ENCODE data around the gene THUMPD1. TPM values are rescaled to one million over a fixed set of nuclear protein-coding genes. Genes with fewer than 3 reads are reported as not detected.

The THUMPD1 gene
- total and polyA plus RNA-seq, 2 of the 4 experiments (the other 2 are of a cell fraction) = 34.5 to 109 TPM

DNA sequence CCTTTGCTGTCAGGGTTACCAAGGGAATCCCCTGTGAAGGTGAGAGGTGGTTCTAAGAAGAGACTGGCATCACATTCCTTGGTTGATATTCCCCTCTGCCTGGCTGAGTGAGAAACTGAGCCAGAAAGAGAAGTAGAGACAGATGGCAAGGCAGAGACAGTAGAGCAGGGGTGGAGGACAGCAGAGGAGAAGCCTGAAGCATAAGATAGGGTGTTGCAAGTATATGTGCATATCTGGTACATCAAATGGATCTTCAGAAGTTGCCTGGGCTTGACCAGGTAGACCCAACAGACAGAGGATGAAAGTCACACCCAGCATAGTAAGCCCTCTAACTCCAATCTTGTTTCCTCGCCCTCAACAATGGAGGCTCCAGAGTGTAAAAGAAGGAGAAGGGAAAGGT is 7.9 kb upstream of the THUMPD1 start:
- no peak overlapping the region for H3K23ac ChIP-seq (ENCODE audit: low read depth, low read length)
- H2BK15ac ChIP-seq (ENCODE audit: low read depth, low read length) = no peak overlapping the region
- H2BK20ac ChIP-seq (ENCODE audit: low read depth, low read length) = no peak overlapping the region
- BruUV-seq (replicated peaks) = no TSS peak
- WGBS, 2 experiments (ENCODE audit: extremely low coverage in 2 of 2, insufficient read length in 1 of 2) = no CpG with 5 or more reads among the region's 1 CpG
- H2AFZ ChIP-seq (replicated peaks; ENCODE audit: low read length, poor library complexity) = no peak overlapping the region
- H3K9me3 ChIP-seq (ENCODE audit: control insufficient read depth, insufficient read depth, low read length) = no peaks in the 10 kb centered on the region
- dilution Hi-C loops (cut with HindIII; ENCODE audit: low sequenced_read_pairs, unreplicated experiment) (no loop called here), in situ Hi-C loops (cut with MboI; ENCODE audit: low sequenced_read_pairs) (no loop called here), intact Hi-C loops (cut with micrococcal nuclease) (no loop called here)
- no peak overlapping the region for H4K8ac ChIP-seq (ENCODE audit: low read depth in 2 of 2, low read length in 2 of 2)
- H3K18ac ChIP-seq (ENCODE audit: low read depth, low read length) = no peak overlapping the region
- no peak overlapping the region for H2AK5ac ChIP-seq (ENCODE audit: low read depth, low read length)
- no peak overlapping the region for H3K9ac ChIP-seq (ENCODE audit: low read depth, low read length)
- ATAC-seq (ENCODE audit: low read depth) (no peak), DNase-seq (no peak)
- H3K36me3 ChIP-seq (ENCODE audit: control insufficient read depth, insufficient read depth, low read length) = no peaks in the 10 kb centered on the region
- TF ChIP-seq, protein P1, sequence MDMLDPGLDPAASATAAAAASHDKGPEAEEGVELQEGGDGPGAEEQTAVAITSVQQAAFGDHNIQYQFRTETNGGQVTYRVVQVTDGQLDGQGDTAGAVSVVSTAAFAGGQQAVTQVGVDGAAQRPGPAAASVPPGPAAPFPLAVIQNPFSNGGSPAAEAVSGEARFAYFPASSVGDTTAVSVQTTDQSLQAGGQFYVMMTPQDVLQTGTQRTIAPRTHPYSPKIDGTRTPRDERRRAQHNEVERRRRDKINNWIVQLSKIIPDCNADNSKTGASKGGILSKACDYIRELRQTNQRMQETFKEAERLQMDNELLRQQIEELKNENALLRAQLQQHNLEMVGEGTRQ (IDR thresholded peaks at IDR 0.05; ENCODE audit: low read depth, low read length) = no peak
- no peak for TF ChIP-seq RAD21 (IDR thresholded peaks at IDR 0.05; ENCODE audit: low read length)
- no peak for TF ChIP-seq CHD1 (IDR thresholded peaks at IDR 0.05; ENCODE audit: low read depth, low read length)
- TF ChIP-seq NFE2L2 (IDR thresholded peaks at IDR 0.05; ENCODE audit: low read depth, low read length) = no peak
- TF ChIP-seq, protein P2, sequence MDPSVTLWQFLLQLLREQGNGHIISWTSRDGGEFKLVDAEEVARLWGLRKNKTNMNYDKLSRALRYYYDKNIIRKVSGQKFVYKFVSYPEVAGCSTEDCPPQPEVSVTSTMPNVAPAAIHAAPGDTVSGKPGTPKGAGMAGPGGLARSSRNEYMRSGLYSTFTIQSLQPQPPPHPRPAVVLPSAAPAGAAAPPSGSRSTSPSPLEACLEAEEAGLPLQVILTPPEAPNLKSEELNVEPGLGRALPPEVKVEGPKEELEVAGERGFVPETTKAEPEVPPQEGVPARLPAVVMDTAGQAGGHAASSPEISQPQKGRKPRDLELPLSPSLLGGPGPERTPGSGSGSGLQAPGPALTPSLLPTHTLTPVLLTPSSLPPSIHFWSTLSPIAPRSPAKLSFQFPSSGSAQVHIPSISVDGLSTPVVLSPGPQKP (IDR thresholded peaks at IDR 0.05; ENCODE audit: borderline replicate concordance, low read depth, low read length) = no peak
- TF ChIP-seq POLR2A (IDR thresholded peaks at IDR 0.05; ENCODE audit: low read depth, low read length) = no peak
- no peak for TF ChIP-seq FOS (IDR thresholded peaks at IDR 0.05; ENCODE audit: low read depth, low read length)
- TF ChIP-seq BHLHE40 (IDR thresholded peaks at IDR 0.05; ENCODE audit: low read depth, low read length) = no peak
- TF ChIP-seq CEBPB (IDR thresholded peaks at IDR 0.05; ENCODE audit: low read depth, low read length) = no peak
- no peak for TF ChIP-seq MAFK (IDR thresholded peaks at IDR 0.05; ENCODE audit: low read depth, low read length)
- no peak for TF ChIP-seq RCOR1 (IDR thresholded peaks at IDR 0.05; ENCODE audit: insufficient replicate concordance, low read length)
- no peak for TF ChIP-seq MXI1 (IDR thresholded peaks at IDR 0.05; ENCODE audit: borderline replicate concordance, low read depth, low read length)
- TF ChIP-seq, protein P3, sequence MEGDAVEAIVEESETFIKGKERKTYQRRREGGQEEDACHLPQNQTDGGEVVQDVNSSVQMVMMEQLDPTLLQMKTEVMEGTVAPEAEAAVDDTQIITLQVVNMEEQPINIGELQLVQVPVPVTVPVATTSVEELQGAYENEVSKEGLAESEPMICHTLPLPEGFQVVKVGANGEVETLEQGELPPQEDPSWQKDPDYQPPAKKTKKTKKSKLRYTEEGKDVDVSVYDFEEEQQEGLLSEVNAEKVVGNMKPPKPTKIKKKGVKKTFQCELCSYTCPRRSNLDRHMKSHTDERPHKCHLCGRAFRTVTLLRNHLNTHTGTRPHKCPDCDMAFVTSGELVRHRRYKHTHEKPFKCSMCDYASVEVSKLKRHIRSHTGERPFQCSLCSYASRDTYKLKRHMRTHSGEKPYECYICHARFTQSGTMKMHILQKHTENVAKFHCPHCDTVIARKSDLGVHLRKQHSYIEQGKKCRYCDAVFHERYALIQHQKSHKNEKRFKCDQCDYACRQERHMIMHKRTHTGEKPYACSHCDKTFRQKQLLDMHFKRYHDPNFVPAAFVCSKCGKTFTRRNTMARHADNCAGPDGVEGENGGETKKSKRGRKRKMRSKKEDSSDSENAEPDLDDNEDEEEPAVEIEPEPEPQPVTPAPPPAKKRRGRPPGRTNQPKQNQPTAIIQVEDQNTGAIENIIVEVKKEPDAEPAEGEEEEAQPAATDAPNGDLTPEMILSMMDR (conservative IDR thresholded peaks at IDR 0.05; ENCODE audit: low read depth, low read length) = no peak
- TF ChIP-seq SMC3 (IDR thresholded peaks at IDR 0.05; ENCODE audit: low read depth, low read length) = no peak
- no peak for TF ChIP-seq MAZ (IDR thresholded peaks at IDR 0.05; ENCODE audit: borderline replicate concordance, low read depth, low read length)
- TF ChIP-seq RFX5 (IDR thresholded peaks at IDR 0.05; ENCODE audit: low read depth, low read length) = no peak
- no peaks in the 10 kb centered on the region for H3K79me1 ChIP-seq (ENCODE audit: low read depth in 1 of 2, low read length in 2 of 2)
- H2BK120ac ChIP-seq (ENCODE audit: low read depth, low read length) = no peak overlapping the region
- no peak overlapping the region for H4K5ac ChIP-seq (ENCODE audit: low read depth, low read length)
- no peaks in the 10 kb centered on the region for H3K9me1 ChIP-seq (ENCODE audit: insufficient read depth, low read length)
- no peak overlapping the region for H3K27ac ChIP-seq (ENCODE audit: insufficient read depth, low read length)
- H2BK5ac ChIP-seq (ENCODE audit: low read depth, low read length, poor library complexity, severe bottlenecking) = no peak overlapping the region
- no peak overlapping the region for H4K91ac ChIP-seq (ENCODE audit: insufficient read depth, low read depth, low read length)
- POLR2A ChIA-PET (ENCODE audit: unreplicated experiment) = no interaction called here
- H2AK9ac ChIP-seq (replicated peaks; ENCODE audit: low read depth, low read length, poor library complexity) = no peak overlapping the region
- H4K20me1 ChIP-seq (ENCODE audit: insufficient read depth, low read length) = no peaks in the 10 kb centered on the region
- no peak overlapping the region for H3K14ac ChIP-seq (replicated peaks; ENCODE audit: low read depth, low read length)
- H3K27me3 ChIP-seq (ENCODE audit: control insufficient read depth, insufficient read depth, low read length) = no peaks in the 10 kb centered on the region
- no peak overlapping the region for H3K56ac ChIP-seq (ENCODE audit: extremely low read depth, insufficient read depth, low read length)
- H3K4me1 ChIP-seq (ENCODE audit: control insufficient read depth, insufficient read depth, low read length) = no peaks in the 10 kb centered on the region
- H3K4me2 ChIP-seq (ENCODE audit: low read depth, low read length) = no peak overlapping the region
- H3K4me3 ChIP-seq (ENCODE audit: insufficient read depth, low read depth, low read length) = no peak overlapping the region
- no peak overlapping the region for H3K4ac ChIP-seq (ENCODE audit: low read depth, low read length)
- CTCF ChIA-PET = no interaction called here
